Panc1 (cell line): Measurements from ENCODE around the gene IPP. TPM values are rescaled to one million over a fixed set of nuclear protein-coding genes. Genes with fewer than 3 reads are reported as not detected.

ENCODE experiments used
- ATAC-seq: fragments of 200-7000 bp; cut with Tn5 transposase; 2 replicates; pipeline ENCODE4 v1.9.1; 2020; ENCODE audit warnings: mild to moderate bottlenecking, moderate library complexity
- BruUV-seq: library from RNA; stranded (reverse); fragments of 400-500 nt; replicated peaks from 2 replicates; lab custom pipeline; 2021; lab: Mats Ljungman, UMichigan
- CTCF ChIA-PET: fragments of 300-600 bp; sonication (Branson Sonifier 250); formaldehyde crosslinking; loops from one replicate; lab custom pipeline; 2022; ENCODE audit warnings: antibody characterized with exemption; lab: Charles Lee
- POLR2A ChIA-PET: fragments of 300-600 bp; sonication (Branson Sonifier 250); formaldehyde crosslinking; loops from one replicate; lab custom pipeline; 2022; ENCODE audit warnings: antibody characterized with exemption; lab: Charles Lee
- DNase-seq: peaks from one replicate; pipeline ENCODE4 v3.0.0-alpha.2; 2010; ENCODE audit warnings: low read depth, low spot score
- H3K27ac ChIP-seq: 2 replicates; pipeline ENCODE4 v1.5.1; 2011; ENCODE audit warnings: mild to moderate bottlenecking, low read length, inconsistent platforms
- H3K27me3 ChIP-seq: fragments of 200-500 bp; sonication (Bioruptor generic); 2 replicates; pipeline ENCODE4 v1.6.0; 2014; ENCODE audit warnings: low read length, inconsistent platforms; ENCODE audit not compliant: control insufficient read depth, insufficient read depth
- H3K36me3 ChIP-seq: fragments of 200-500 bp; sonication (Bioruptor generic); 2 replicates; pipeline ENCODE4 v1.5.1; 2014; ENCODE audit warnings: inconsistent platforms, mild to moderate bottlenecking, low read length, moderate library complexity; ENCODE audit not compliant: control insufficient read depth, insufficient read depth
- H3K4me1 ChIP-seq: 2 replicates; pipeline ENCODE4 v1.5.1; 2011; ENCODE audit warnings: inconsistent platforms, mild to moderate bottlenecking, low read length, moderate library complexity; ENCODE audit not compliant: control insufficient read depth, insufficient read depth
- H3K4me3 ChIP-seq, 2 experiments: 2 replicates each; pipeline ENCODE4 v1.5.1; 2011 to 2012; ENCODE audit warnings: low read depth in 2 of 2, low read length in 2 of 2, mild to moderate bottlenecking in 2 of 2, inconsistent platforms in 1 of 2, moderate library complexity in 1 of 2
- H3K9me3 ChIP-seq: fragments of 200-500 bp; sonication (Bioruptor generic); 2 replicates; pipeline ENCODE4 v1.5.1; 2014; ENCODE audit warnings: low read depth, mild to moderate bottlenecking, inconsistent platforms, low read length, moderate library complexity; ENCODE audit not compliant: control insufficient read depth, insufficient read depth
- CTCF ChIP-seq: fragments of 450-650 bp; IDR thresholded peaks from 2 replicates; pipeline ENCODE4 v1.5.1; 2017; ENCODE audit warnings: mild to moderate bottlenecking
- POLR2AphosphoS5 ChIP-seq: IDR thresholded peaks from 2 replicates; pipeline ENCODE4 v1.6.1; 2012; ENCODE audit warnings: mild to moderate bottlenecking, low read depth, low read length, moderate library complexity
- REST ChIP-seq, 2 experiments: IDR thresholded peaks; 2 replicates each; pipeline ENCODE4 v1.6.1; 2011 to 2012; ENCODE audit warnings: low read depth in 2 of 2, control low read depth in 1 of 2, low read length in 1 of 2, mild to moderate bottlenecking in 1 of 2, moderate library complexity in 1 of 2; ENCODE audit not compliant: insufficient read depth in 1 of 2
- SIN3A ChIP-seq: IDR thresholded peaks from 2 replicates; pipeline ENCODE4 v1.6.1; 2012; ENCODE audit warnings: low read depth, mild to moderate bottlenecking, low read length, moderate library complexity, borderline replicate concordance; ENCODE audit not compliant: insufficient read depth
- TCF7L2 ChIP-seq: IDR thresholded peaks from 2 replicates; pipeline ENCODE4 v1.6.1; 2011; ENCODE audit warnings: mild to moderate bottlenecking, low read depth, low read length, inconsistent platforms
- in situ Hi-C: cut with HindIII; loops from 2 replicates; pipeline ENCODE4 v1.10.0; 2016; ENCODE audit warnings: low sequenced_read_pairs, low pct_unique_long_range_greater_than_20kb
- intact Hi-C: fragments of 100-400 bp; cut with micrococcal nuclease; formaldehyde crosslinking; loops from one replicate; pipeline ENCODE4 v1.10.0; 2022; ENCODE audit not compliant: unreplicated experiment
- total RNA-seq: library from RNA; stranded (reverse); gene quantifications from one replicate; pipeline ENCODE4 v1.2.1, GENCODE V29; 2021; ENCODE audit not compliant: unreplicated experiment

The IPP gene
- total RNA-seq, 1 experiment from 2014 or later, result 28.8 TPM

- H3K27ac ChIP-seq, result no peak overlapping the region
- TF ChIP-seq TCF7L2 (no peak), CTCF (no peak), REST (IDR thresholded peaks at IDR 0.05; ENCODE audit: insufficient read depth in 1 of 2, low read depth in 2 of 2, low read length in 1 of 2) (no peak), POLR2AphosphoS5 (no peak)
- ATAC-seq, result no peak
- H3K4me1 ChIP-seq, result no peaks in the 10 kb centered on the region
- BruUV-seq, result no TSS peak
- H3K27me3 ChIP-seq, result no peaks in the 10 kb centered on the region
- POLR2A ChIA-PET, result interaction anchor here (0.7 kb wide), 2 partner anchors 8 to 58 kb away, joined by 5 read pairs; no protein-coding TSS in a partner anchor
- CTCF ChIA-PET, result no interaction called here
- no peaks in the 10 kb centered on the region for H3K9me3 ChIP-seq
- no peaks in the 10 kb centered on the region for H3K36me3 ChIP-seq
- H3K4me3 ChIP-seq, result no peak overlapping the region
- intact Hi-C loops (no loop called here), in situ Hi-C loops (no loop called here)
- no peak for DNase-seq
Observed at GRCh38 chr1:45796381-45796780, 45.9 kb upstream of the IPP start.

GRCh38 chr1:45793942-45794604, 43.6 kb upstream of the IPP start:
- H3K27ac ChIP-seq, result no peak overlapping the region
- no peak for DNase-seq
- H3K36me3 ChIP-seq, result no peaks in the 10 kb centered on the region
- H3K4me1 ChIP-seq, result no peaks in the 10 kb centered on the region
- BruUV-seq, result no TSS peak
- CTCF ChIA-PET, result interaction anchor here (0.7 kb wide), 1 partner anchor 107 kb away, joined by 3 read pairs; no protein-coding TSS in a partner anchor
- H3K4me3 ChIP-seq, result peak overlapping the region in 1 of 2 experiments; percentile 35; a peak in 2 of 4 replicates
- H3K27me3 ChIP-seq, result no peaks in the 10 kb centered on the region
- in situ Hi-C loops (no loop called here), intact Hi-C loops (no loop called here)
- TF ChIP-seq CTCF (no peak; the same call in 1 of the 2 replicates), TCF7L2 (no peak), SIN3A (no peak), POLR2AphosphoS5 (no peak), REST (IDR thresholded peaks at IDR 0.05; ENCODE audit: insufficient read depth in 1 of 2, low read depth in 2 of 2, low read length in 1 of 2) (no peak)
- no peaks in the 10 kb centered on the region for H3K9me3 ChIP-seq
- POLR2A ChIA-PET, result no interaction called here
- peak; percentile 88 for ATAC-seq
